Erythroblast (primary cell): ENCODE data around the gene UBLCP1.

Experiments
- GATA1 ChIP-seq: IDR thresholded peaks from 2 replicates; pipeline ENCODE4 v1.6.1; 2011; ENCODE audit warnings: low read depth, mild to moderate bottlenecking, control low read depth, low read length, moderate library complexity
- POLR2A ChIP-seq: IDR thresholded peaks from 2 replicates; pipeline ENCODE4 v1.6.1; 2011; ENCODE audit warnings: mild to moderate bottlenecking, low read length

- TF ChIP-seq POLR2A (no peak), GATA1 (no peak)
These were observed 48.0 kb downstream of the UBLCP1 start for GRCh38 chr5:159311063-159311462.
